H1 (cell line): ENCODE measurements around the gene BRD7. TPM values are rescaled to one million over a fixed set of nuclear protein-coding genes. Genes with fewer than 3 reads are reported as not detected.

ENCODE experiments used
- CBX5 ChIP-seq: fragments of 300-800, 300-1000 bp; sonication (generic); IDR thresholded peaks from 2 replicates; pipeline ENCODE4 v1.7.1; 2016; ENCODE audit warnings: antibody characterized with exemption, low read length, low read depth
- CHD7 ChIP-seq: fragments of 300-600 bp; sonication (generic); IDR thresholded peaks from 2 replicates; pipeline ENCODE4 v1.7.1; 2012; ENCODE audit warnings: low read length, moderate library complexity, mild to moderate bottlenecking, inconsistent platforms; ENCODE audit not compliant: insufficient replicate concordance
- CREB1 ChIP-seq: IDR thresholded peaks from 2 replicates; pipeline ENCODE4 v1.6.1; 2012; ENCODE audit warnings: inconsistent platforms
- CTCF ChIP-seq, 3 experiments: IDR thresholded peaks; 1 replicate in 2 of 3; 2 replicates in 1 of 3; pipeline versions ENCODE4 v1.5.1 to v1.6.1; 2011; ENCODE audit warnings: low read length in 3 of 3, mild to moderate bottlenecking in 3 of 3, inconsistent platforms in 2 of 3, low read depth in 1 of 3, moderate library complexity in 1 of 3; ENCODE audit not compliant: insufficient read depth in 1 of 3; ENCODE audit errors: control extremely low read depth in 1 of 3
- MAFK ChIP-seq: IDR thresholded peaks from 2 replicates; pipeline ENCODE4 v1.6.1; 2012; ENCODE audit warnings: low read depth, mild to moderate bottlenecking, improper control_type of control experiment, low read length
- NRF1 ChIP-seq: IDR thresholded peaks from 2 replicates; pipeline ENCODE4 v1.6.1; 2011; ENCODE audit warnings: mild to moderate bottlenecking, low read depth, low read length, improper control_type of control experiment
- SAP30 ChIP-seq: fragments of 300-600 bp; sonication (generic); IDR thresholded peaks from 2 replicates; pipeline ENCODE4 v1.7.1; 2012; ENCODE audit warnings: low read length, moderate library complexity, mild to moderate bottlenecking, inconsistent platforms; ENCODE audit not compliant: insufficient read depth, insufficient replicate concordance
- SRF ChIP-seq: IDR thresholded peaks from 2 replicates; pipeline ENCODE4 v1.6.1; 2011; ENCODE audit warnings: mild to moderate bottlenecking, low read depth, low read length, moderate library complexity
- TAF7 ChIP-seq: optimal IDR thresholded peaks from 2 replicates; pipeline ENCODE3; 2011; ENCODE audit warnings: low read depth, mild to moderate bottlenecking, inconsistent platforms, low read length, moderate library complexity, borderline replicate concordance
- polyA plus RNA-seq, 7 experiments: library from polyadenylated mRNA; depleted of rRNA in 3 of 7; stranded (reverse) in 5 of 7; unstranded in 2 of 7; fragments of >200 nt in 5 of 7; fragments of 200-250 nt in 2 of 7; gene quantifications; 1 replicate in 5 of 7; 2 replicates in 1 of 7; 4 replicates in 1 of 7; pipeline versions ENCODE4 v1.2.1 to v1.2.3, GENCODE V29; 2011 to 2013; ENCODE audit warnings: missing spikeins in 2 of 7, mixed read lengths in 2 of 7
- total RNA-seq: library from RNA; stranded (reverse); fragmentation: NEBNext Ultra II Directional; extraction: Animal tissue kit (Norgen Biotek cat#: 25700); gene quantifications from 2 replicates; pipeline ENCODE4 v1.2.1, GENCODE V29; 2021

BRD7 gene
- total and polyA plus RNA-seq, 2 of the 8 experiments (the other 6 are each of a cell fraction or from before 2014, with no cell fraction given), result 42.5 to 120 TPM

GRCh38 chr16:50393416-50393815 is 24.6 kb upstream of the BRD7 start (continued):
- TF ChIP-seq CHD7 (no peak), CREB1 (no peak), SRF (no peak), CBX5 (no peak), NRF1 (no peak), CTCF (IDR thresholded peaks at IDR 0.05; ENCODE audit: control extremely low read depth in 1 of 3, insufficient read depth in 1 of 3, low read depth in 1 of 3, low read length in 3 of 3) (no peak), MAFK (no peak), TAF7 (no peak), SAP30 (no peak)
